Transverse colon (tissue), 4 donors: ENCODE measurements around the gene C10orf90. TPM values are rescaled to one million over a fixed set of nuclear protein-coding genes. Genes with fewer than 3 reads are reported as not detected.

Experiments
- DNase-seq: peaks from one replicate; pipeline ENCODE4 v3.0.0-alpha.2; 2019
- H3K27ac ChIP-seq, 4 donors: fragments of 200-600 bp; sonication (generic); 2 replicates each; pipeline ENCODE4 v1.5.1; 2016 to 2018; ENCODE audit warnings: inconsistent platforms in 4 of 4
- H3K27me3 ChIP-seq: fragments of 200-600 bp; sonication (generic); 2 replicates; pipeline ENCODE4 v1.5.1; 2017; ENCODE audit warnings: inconsistent platforms
- H3K36me3 ChIP-seq, 4 donors: fragments of 200-600 bp; sonication (generic); 2 replicates each; pipeline ENCODE4 v1.5.1; 2017 to 2019; ENCODE audit warnings: inconsistent platforms in 4 of 4
- H3K4me1 ChIP-seq, 4 donors: fragments of 200-600 bp; sonication (generic); 2 replicates each; pipeline ENCODE4 v1.5.1; 2017 to 2020; ENCODE audit warnings: inconsistent platforms in 4 of 4
- H3K4me3 ChIP-seq, 4 donors: fragments of 200-600 bp; sonication (generic); 1 replicate in 1 of 4; 2 replicates in 3 of 4; pipeline versions ENCODE4 v1.5.1 to v1.6.1; 2017 to 2019; ENCODE audit warnings: inconsistent platforms in 4 of 4
- H3K9me3 ChIP-seq, 2 donors: fragments of 200-600 bp; sonication (generic); 2 replicates each; pipeline ENCODE4 v1.5.1; 2017 to 2019; ENCODE audit warnings: inconsistent platforms in 2 of 2
- CTCF ChIP-seq, 5 experiments: fragments of 200-600 bp in 3 of 5; fragments of 450-650 bp in 2 of 5; sonication (generic) in 3 of 5; IDR thresholded peaks; 1 replicate in 2 of 5; 2 replicates in 3 of 5; pipeline ENCODE4 v1.5.1; 2016 to 2017; ENCODE audit warnings: antibody characterized with exemption in 5 of 5, inconsistent platforms in 3 of 5, mild to moderate bottlenecking in 2 of 5, moderate library complexity in 1 of 5
- EP300 ChIP-seq: sonication (generic); formaldehyde crosslinking; IDR thresholded peaks from one replicate; pipeline ENCODE4 v1.6.1; 2017; ENCODE audit warnings: antibody characterized with exemption, low read depth
- POLR2A ChIP-seq: fragments of 450-650 bp; IDR thresholded peaks from one replicate; pipeline ENCODE4 v1.6.1; 2016; ENCODE audit warnings: antibody characterized with exemption, mild to moderate bottlenecking, moderate library complexity
- POLR2AphosphoS5 ChIP-seq, 3 donors: sonication (generic); formaldehyde crosslinking; IDR thresholded peaks; one replicate each; pipeline ENCODE4 v1.6.1; 2016; ENCODE audit warnings: antibody characterized with exemption in 3 of 3
- WGBS, 2 donors: methylation state at CpG; one replicate each; pipeline ENCODE4 v1.1.5; 2018; ENCODE audit warnings: low coverage in 1 of 2; 5-methylcytosine and 5-hydroxymethylcytosine counted together
- in situ Hi-C, 4 donors: fragments of 200-750 bp; cut with MboI; loops; one replicate each; pipeline versions ENCODE4 v1.15.0 to v1.15.1; 2017; ENCODE audit warnings: low sequenced_read_pairs in 3 of 4, low pct_ligation_motif_present in 1 of 4, low pct_unique_long_range_greater_than_20kb in 1 of 4
- intact Hi-C: fragments of 100-400 bp; cut with DNase I; formaldehyde crosslinking; loops from one replicate; pipeline ENCODE4 v1.15.1; 2023; ENCODE audit warnings: low total_unique reads
- total RNA-seq, 4 donors: library from RNA; depleted of rRNA; stranded (reverse); fragments of >200 nt; gene quantifications; one replicate each; pipeline ENCODE4 v1.1.0, GENCODE V29; 2016

Gene C10orf90
- total RNA-seq, 4 donors from 2014 or later = not detected

GRCh38 chr10:126398924-126399323, 271.6 kb downstream of the C10orf90 start:
- Histone ChIP-seq H3K9me3 (no peaks in the 10 kb centered on the region), H3K4me3 (no peak overlapping the region), H3K27ac (no peak overlapping the region), H3K36me3 (no peaks in the 10 kb centered on the region), H3K4me1 (no peaks in the 10 kb centered on the region), H3K27me3 (no peaks in the 10 kb centered on the region)
- in situ Hi-C loops (loop anchor here in 3 of 4 donors (25.0 kb wide), 1 partner anchor 412 kb away; no protein-coding TSS in a partner anchor), intact Hi-C loops (no loop called here)
- TF ChIP-seq EP300 = no peak
- no peak for TF ChIP-seq POLR2AphosphoS5 (IDR thresholded peaks at IDR 0.05)
- no peak for TF ChIP-seq POLR2A
- no peak for TF ChIP-seq CTCF (IDR thresholded peaks at IDR 0.05)
- DNase-seq = no peak
- WGBS, 2 donors = 46 to 61% methylated on average over 4 of the region's 4 CpGs

GRCh38 chr10:126398383-126398743, 272.1 kb downstream of the C10orf90 start:
- Histone ChIP-seq H3K4me3 (no peak overlapping the region), H3K36me3 (no peaks in the 10 kb centered on the region), H3K9me3 (no peaks in the 10 kb centered on the region), H3K4me1 (no peaks in the 10 kb centered on the region), H3K27ac (no peak overlapping the region), H3K27me3 (no peaks in the 10 kb centered on the region)
- 60 to 63% methylated on average over 2 to 3 of the region's 3 CpGs for WGBS, 2 donors
- no peak for DNase-seq
- TF ChIP-seq POLR2A (no peak), CTCF (IDR thresholded peaks at IDR 0.05) (no peak), EP300 (no peak), POLR2AphosphoS5 (IDR thresholded peaks at IDR 0.05) (no peak)
- intact Hi-C loops (no loop called here), in situ Hi-C loops (loop anchor here in 3 of 4 donors (25.0 kb wide), 1 partner anchor 411 kb away; no protein-coding TSS in a partner anchor)

GRCh38 chr10:126397640-126398382, 272.7 kb downstream of the C10orf90 start:
- TF ChIP-seq CTCF (IDR thresholded peaks at IDR 0.05) (no peak), POLR2AphosphoS5 (IDR thresholded peaks at IDR 0.05) (no peak), EP300 (no peak)
- WGBS, 2 donors = 71 to 78% methylated on average over 1 to 4 of the region's 4 CpGs
- Histone ChIP-seq H3K27ac (no peak overlapping the region), H3K9me3 (no peaks in the 10 kb centered on the region), H3K36me3 (no peaks in the 10 kb centered on the region), H3K27me3 (no peaks in the 10 kb centered on the region), H3K4me3 (no peak overlapping the region), H3K4me1 (no peaks in the 10 kb centered on the region)
- DNase-seq = no peak
- intact Hi-C loops (no loop called here), in situ Hi-C loops (loop anchor here in 3 of 4 donors (25.0 kb wide), 1 partner anchor 411 kb away; no protein-coding TSS in a partner anchor)

- WGBS, 2 donors = 70 to 86% methylated on average over 2 to 3 of the region's 3 CpGs
- no peaks in the 10 kb centered on the region for H3K9me3 ChIP-seq
- TF ChIP-seq CTCF (IDR thresholded peaks at IDR 0.05) = no peak
- no peak for TF ChIP-seq EP300
- TF ChIP-seq POLR2A = no peak
- TF ChIP-seq POLR2AphosphoS5 (IDR thresholded peaks at IDR 0.05) = no peak
- no peak overlapping the region for H3K27ac ChIP-seq
- no peaks in the 10 kb centered on the region for H3K27me3 ChIP-seq
- in situ Hi-C loops (loop anchor here in 3 of 4 donors (25.0 kb wide), 1 partner anchor 410 kb away; no protein-coding TSS in a partner anchor), intact Hi-C loops (no loop called here)
- H3K36me3 ChIP-seq = no peaks in the 10 kb centered on the region
- H3K4me1 ChIP-seq = no peaks in the 10 kb centered on the region
- DNase-seq = no peak
- no peak overlapping the region for H3K4me3 ChIP-seq
Observed at GRCh38 chr10:126397156-126397555, 273.3 kb downstream of the C10orf90 start.
